ENCODE data around the gene MAPKAPK2.

MAPKAPK2 gene

GRCh38 chr1:206742719-206743383 lies 58.1 kb downstream of the MAPKAPK2 start:
- peak overlapping the region; percentile 33 for H3K9ac ChIP-seq (ENCODE audit: low read depth, low read length, poor library complexity)
- no peaks in the 10 kb centered on the region for H3K9me3 ChIP-seq (replicated peaks in 1 of 2; ENCODE audit: control insufficient read depth in 2 of 2, insufficient read depth in 1 of 2, low read depth in 1 of 2, low read length in 2 of 2)
- no peak overlapping the region for H2AK5ac ChIP-seq (ENCODE audit: low read depth, low read length)
- peaks cover 3 to 13% of the 10 kb centered on the region in 2 donors for H3K4me1 ChIP-seq (ENCODE audit: control insufficient read depth in 2 of 2, insufficient read depth in 1 of 2, low read depth in 1 of 2, low read length in 2 of 2)
- no peaks in the 10 kb centered on the region for H3K36me3 ChIP-seq (replicated peaks in 1 of 2; ENCODE audit: control insufficient read depth in 2 of 2, insufficient read depth in 2 of 2, low read length in 2 of 2)
- H3K27ac ChIP-seq (replicated peaks; ENCODE audit: low read length): no peak overlapping the region
- no peaks in the 10 kb centered on the region for H3K79me1 ChIP-seq (ENCODE audit: low read depth, low read length)
- H4K8ac ChIP-seq (ENCODE audit: low read depth, low read length): no peak overlapping the region
- H4K91ac ChIP-seq (ENCODE audit: low read depth, low read length, poor library complexity): no peak overlapping the region
- H3K4ac ChIP-seq (ENCODE audit: low read length): no peak overlapping the region
- no peak overlapping the region for H3K4me2 ChIP-seq (ENCODE audit: insufficient read depth, low read length, poor library complexity, severe bottlenecking)
- no peaks in the 10 kb centered on the region for H3K27me3 ChIP-seq (ENCODE audit: control insufficient read depth in 3 of 3, insufficient read depth in 3 of 3, low read depth in 1 of 3, low read length in 3 of 3)
- peak overlapping the region; percentile 46 for H3K18ac ChIP-seq (ENCODE audit: low read length)
- WGBS, 2 donors (ENCODE audit: extremely low coverage in 2 of 2, insufficient read length in 2 of 2, insufficient replicate concordance in 1 of 2): no CpG with 5 or more reads among the region's 13 CpGs
- no peak overlapping the region for H3K23ac ChIP-seq (ENCODE audit: low read depth, low read length, poor library complexity)
- H2BK120ac ChIP-seq (ENCODE audit: low read depth, low read length): no peak overlapping the region
- H3K4me3 ChIP-seq (ENCODE audit: low read length in 2 of 2): no peak overlapping the region
- no peak overlapping the region for H2BK5ac ChIP-seq (ENCODE audit: low read length)
- no peak overlapping the region for H2AFZ ChIP-seq (ENCODE audit: low read length)
- no peak for DNase-seq (ENCODE audit: low spot score)
- H3K14ac ChIP-seq (ENCODE audit: low read length): no peak overlapping the region
- H2BK15ac ChIP-seq (ENCODE audit: low read length): no peak overlapping the region
- H2BK12ac ChIP-seq (ENCODE audit: low read length): no peak overlapping the region

- Histone ChIP-seq H2AFZ (ENCODE audit: low read length) (no peak overlapping the region), H3K4ac (ENCODE audit: low read length) (no peak overlapping the region), H3K4me3 (ENCODE audit: low read length in 2 of 2) (peak overlapping the region in 1 of 2 donors; percentile 57), H3K23ac (ENCODE audit: low read depth, low read length, poor library complexity) (no peak overlapping the region), H3K36me3 (replicated peaks in 1 of 2; ENCODE audit: control insufficient read depth in 2 of 2, insufficient read depth in 2 of 2, low read length in 2 of 2) (no peaks in the 10 kb centered on the region), H2BK120ac (ENCODE audit: low read depth, low read length) (no peak overlapping the region), H2AK5ac (ENCODE audit: low read depth, low read length) (no peak overlapping the region), H2BK5ac (ENCODE audit: low read length) (no peak overlapping the region), H3K9me3 (replicated peaks in 1 of 2; ENCODE audit: control insufficient read depth in 2 of 2, insufficient read depth in 1 of 2, low read depth in 1 of 2, low read length in 2 of 2) (no peaks in the 10 kb centered on the region), H3K27ac (replicated peaks; ENCODE audit: low read length) (no peak overlapping the region), H2BK15ac (ENCODE audit: low read length) (no peak overlapping the region), H3K4me1 (ENCODE audit: control insufficient read depth in 2 of 2, insufficient read depth in 1 of 2, low read depth in 1 of 2, low read length in 2 of 2) (peaks cover 0 to 5% of the 10 kb centered on the region in 2 donors), H3K4me2 (ENCODE audit: insufficient read depth, low read length, poor library complexity, severe bottlenecking) (no peak overlapping the region), H3K27me3 (ENCODE audit: control insufficient read depth in 3 of 3, insufficient read depth in 3 of 3, low read depth in 1 of 3, low read length in 3 of 3) (peaks cover 0 to 4% (median 0%) of the 10 kb centered on the region in 3 experiments), H3K79me1 (ENCODE audit: low read depth, low read length) (no peaks in the 10 kb centered on the region), H4K91ac (ENCODE audit: low read depth, low read length, poor library complexity) (no peak overlapping the region), H2BK12ac (ENCODE audit: low read length) (no peak overlapping the region), H3K14ac (ENCODE audit: low read length) (no peak overlapping the region), H3K9ac (ENCODE audit: low read depth, low read length, poor library complexity) (no peak overlapping the region), H3K18ac (ENCODE audit: low read length) (peak overlapping the region; percentile 48), H4K8ac (ENCODE audit: low read depth, low read length) (no peak overlapping the region)
- DNase-seq (ENCODE audit: low spot score): no peak
- no CpG with 5 or more reads among the region's 4 CpGs for WGBS, 2 donors (ENCODE audit: extremely low coverage in 2 of 2, insufficient read length in 2 of 2, insufficient replicate concordance in 1 of 2)
Observed at GRCh38 chr1:206744683-206745082, 60.0 kb downstream of the MAPKAPK2 start.

GRCh38 chr1:206745301-206745700 lies 60.6 kb downstream of the MAPKAPK2 start:
- Histone ChIP-seq H2BK12ac (ENCODE audit: low read length) (no peak overlapping the region), H3K4ac (ENCODE audit: low read length) (no peak overlapping the region), H3K27ac (replicated peaks; ENCODE audit: low read length) (no peak overlapping the region), H3K18ac (ENCODE audit: low read length) (no peak overlapping the region), H3K14ac (ENCODE audit: low read length) (no peak overlapping the region), H3K4me2 (ENCODE audit: insufficient read depth, low read length, poor library complexity, severe bottlenecking) (no peak overlapping the region), H2AK5ac (ENCODE audit: low read depth, low read length) (no peak overlapping the region), H3K36me3 (replicated peaks in 1 of 2; ENCODE audit: control insufficient read depth in 2 of 2, insufficient read depth in 2 of 2, low read length in 2 of 2) (no peaks in the 10 kb centered on the region), H3K9ac (ENCODE audit: low read depth, low read length, poor library complexity) (no peak overlapping the region), H2BK5ac (ENCODE audit: low read length) (no peak overlapping the region), H4K8ac (ENCODE audit: low read depth, low read length) (no peak overlapping the region), H3K9me3 (replicated peaks in 1 of 2; ENCODE audit: control insufficient read depth in 2 of 2, insufficient read depth in 1 of 2, low read depth in 1 of 2, low read length in 2 of 2) (no peaks in the 10 kb centered on the region), H3K4me1 (ENCODE audit: control insufficient read depth in 2 of 2, insufficient read depth in 1 of 2, low read depth in 1 of 2, low read length in 2 of 2) (peaks cover 0 to 5% of the 10 kb centered on the region in 2 donors), H3K79me1 (ENCODE audit: low read depth, low read length) (no peaks in the 10 kb centered on the region), H3K4me3 (ENCODE audit: low read length in 2 of 2) (no peak overlapping the region), H2BK120ac (ENCODE audit: low read depth, low read length) (no peak overlapping the region), H4K91ac (ENCODE audit: low read depth, low read length, poor library complexity) (no peak overlapping the region), H2BK15ac (ENCODE audit: low read length) (no peak overlapping the region), H2AFZ (ENCODE audit: low read length) (no peak overlapping the region), H3K27me3 (ENCODE audit: control insufficient read depth in 3 of 3, insufficient read depth in 3 of 3, low read depth in 1 of 3, low read length in 3 of 3) (peaks cover 0 to 10% (median 0%) of the 10 kb centered on the region in 3 experiments), H3K23ac (ENCODE audit: low read depth, low read length, poor library complexity) (peak overlapping the region; percentile 59)
- no peak for DNase-seq (ENCODE audit: low spot score)
- WGBS, 2 donors (ENCODE audit: extremely low coverage in 2 of 2, insufficient read length in 2 of 2, insufficient replicate concordance in 1 of 2): no CpG with 5 or more reads among the region's 1 CpG

GRCh38 chr1:206748348-206749030 lies 63.8 kb downstream of the MAPKAPK2 start:
- Histone ChIP-seq H3K4me3 (ENCODE audit: low read length in 2 of 2) (no peak overlapping the region), H3K18ac (ENCODE audit: low read length) (no peak overlapping the region), H2BK120ac (ENCODE audit: low read depth, low read length) (no peak overlapping the region), H3K23ac (ENCODE audit: low read depth, low read length, poor library complexity) (no peak overlapping the region), H3K4ac (ENCODE audit: low read length) (no peak overlapping the region), H3K27ac (replicated peaks; ENCODE audit: low read length) (no peak overlapping the region), H3K27me3 (ENCODE audit: control insufficient read depth in 3 of 3, insufficient read depth in 3 of 3, low read depth in 1 of 3, low read length in 3 of 3) (peaks cover 0 to 15% (median 0%) of the 10 kb centered on the region in 3 experiments), H3K79me1 (ENCODE audit: low read depth, low read length) (no peaks in the 10 kb centered on the region), H3K9me3 (replicated peaks in 1 of 2; ENCODE audit: control insufficient read depth in 2 of 2, insufficient read depth in 1 of 2, low read depth in 1 of 2, low read length in 2 of 2) (no peaks in the 10 kb centered on the region), H2BK15ac (ENCODE audit: low read length) (no peak overlapping the region), H2AK5ac (ENCODE audit: low read depth, low read length) (no peak overlapping the region), H3K36me3 (replicated peaks in 1 of 2; ENCODE audit: control insufficient read depth in 2 of 2, insufficient read depth in 2 of 2, low read length in 2 of 2) (no peaks in the 10 kb centered on the region), H4K91ac (ENCODE audit: low read depth, low read length, poor library complexity) (no peak overlapping the region), H2BK12ac (ENCODE audit: low read length) (no peak overlapping the region), H3K4me1 (ENCODE audit: control insufficient read depth in 2 of 2, insufficient read depth in 1 of 2, low read depth in 1 of 2, low read length in 2 of 2) (no peaks in the 10 kb centered on the region), H2BK5ac (ENCODE audit: low read length) (no peak overlapping the region), H3K9ac (ENCODE audit: low read depth, low read length, poor library complexity) (no peak overlapping the region), H2AFZ (ENCODE audit: low read length) (no peak overlapping the region), H3K4me2 (ENCODE audit: insufficient read depth, low read length, poor library complexity, severe bottlenecking) (no peak overlapping the region), H3K14ac (ENCODE audit: low read length) (no peak overlapping the region), H4K8ac (ENCODE audit: low read depth, low read length) (no peak overlapping the region)
- no peak for DNase-seq (ENCODE audit: low spot score)
- WGBS, 2 donors (ENCODE audit: extremely low coverage in 2 of 2, insufficient read length in 2 of 2, insufficient replicate concordance in 1 of 2): no CpG with 5 or more reads among the region's 3 CpGs

All from neuronal stem cell (in vitro differentiated cells).